Activated CD4-positive, alpha-beta T cell treated with anti-CD3 and anti-CD28 coated beads, Interleukin-2, amount 50 U/mL, for 16 hours (primary cell): ENCODE data around the gene JCAD.
A peak's percentile ranks its signal among the peaks of the same experiment; 100 is the strongest.
"Not testable (repeated sequence)": the region's sequence is repeated elsewhere in the genome, so short reads cannot be mapped to it uniquely, and the experiment has no call there.

ENCODE experiments used
- DNase-seq: peaks from one replicate; pipeline ENCODE4 v3.0.0-alpha.2; 2020

Gene JCAD

GRCh38 chr10:30019468-30019867, 39.9 kb downstream of the JCAD start:
- DNase-seq = no peak

GRCh38 chr10:30018496-30018895, 40.9 kb downstream of the JCAD start:
- no peak for DNase-seq

GRCh38 chr10:30017966-30018365, 41.4 kb downstream of the JCAD start:
- no peak for DNase-seq

- no peak for DNase-seq
These were observed 41.8 kb downstream of the JCAD start for GRCh38 chr10:30017556-30017955.

- peak; percentile 25 for DNase-seq
These were observed 44.9 kb downstream of the JCAD start for GRCh38 chr10:30014511-30014910.

GRCh38 chr10:30013757-30014156, 45.6 kb downstream of the JCAD start:
- DNase-seq = no peak

- no peak for DNase-seq
These were observed 47.3 kb downstream of the JCAD start for GRCh38 chr10:30011956-30012647.

GRCh38 chr10:30011396-30011795, 48.0 kb downstream of the JCAD start:
- DNase-seq = no peak

- DNase-seq = no peak
These were observed 52.0 kb downstream of the JCAD start for GRCh38 chr10:30007406-30007805.

- DNase-seq = no peak
These were observed 53.0 kb downstream of the JCAD start for GRCh38 chr10:30006410-30006809.

GRCh38 chr10:30005116-30005515, 54.3 kb downstream of the JCAD start:
- DNase-seq = not testable (repeated sequence)

GRCh38 chr10:30002426-30003266, 56.7 kb downstream of the JCAD start:
- DNase-seq = peak; percentile 71

- no peak for DNase-seq
These were observed 58.4 kb downstream of the JCAD start for GRCh38 chr10:30000802-30001571.

GRCh38 chr10:29998142-29998808, 61.1 kb downstream of the JCAD start:
- peak; percentile 80 for DNase-seq

GRCh38 chr10:29994811-29995210, 64.6 kb downstream of the JCAD start:
- no peak for DNase-seq

GRCh38 chr10:29993319-29993915, 66.0 kb downstream of the JCAD start:
- no peak for DNase-seq

- no peak for DNase-seq
These were observed 66.5 kb downstream of the JCAD start for GRCh38 chr10:29992914-29993313.

GRCh38 chr10:29991382-29991781, 68.0 kb downstream of the JCAD start:
- no peak for DNase-seq

- no peak for DNase-seq
These were observed 71.9 kb downstream of the JCAD start for GRCh38 chr10:29987471-29987870.

GRCh38 chr10:29982997-29983648, 76.3 kb downstream of the JCAD start:
- no peak for DNase-seq

- DNase-seq = no peak
These were observed 77.9 kb downstream of the JCAD start for GRCh38 chr10:29981510-29981909.

GRCh38 chr10:29980084-29980483, 79.3 kb downstream of the JCAD start:
- no peak for DNase-seq
